GM08714 (cell line): ENCODE results near the gene PEX14.

Experiments
- H3K4me3 ChIP-seq: fragments of 200-500 bp; sonication (Bioruptor generic); 2 replicates; pipeline ENCODE4 v1.5.1; 2014; ENCODE audit warnings: mild to moderate bottlenecking, low read length, inconsistent platforms
- ZNF274 ChIP-seq: IDR thresholded peaks from 2 replicates; pipeline ENCODE4 v1.6.1; 2012; ENCODE audit warnings: mild to moderate bottlenecking, low read depth, low read length

PEX14 gene

DNA sequence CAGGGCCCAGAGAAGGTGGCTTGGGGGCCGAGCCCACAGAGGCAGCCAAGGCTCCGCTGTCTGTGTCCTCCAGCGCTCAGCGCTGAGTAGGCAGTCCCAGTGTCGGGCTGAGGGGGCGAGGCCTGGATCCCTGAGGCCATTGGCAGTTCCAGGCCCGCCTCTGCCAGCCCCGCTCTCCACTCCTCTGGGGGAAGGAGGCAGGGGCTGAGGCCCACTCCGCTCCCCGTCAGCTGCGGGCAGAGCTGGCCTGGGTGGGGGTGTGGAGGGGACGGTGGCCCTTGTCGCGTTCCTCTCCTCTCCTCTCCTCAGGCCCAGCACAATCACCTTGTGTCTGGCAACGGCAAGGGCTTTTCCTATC is 188.9 kb downstream of the PEX14 start:
- no peak for TF ChIP-seq ZNF274
- no peak overlapping the region for H3K4me3 ChIP-seq

DNA sequence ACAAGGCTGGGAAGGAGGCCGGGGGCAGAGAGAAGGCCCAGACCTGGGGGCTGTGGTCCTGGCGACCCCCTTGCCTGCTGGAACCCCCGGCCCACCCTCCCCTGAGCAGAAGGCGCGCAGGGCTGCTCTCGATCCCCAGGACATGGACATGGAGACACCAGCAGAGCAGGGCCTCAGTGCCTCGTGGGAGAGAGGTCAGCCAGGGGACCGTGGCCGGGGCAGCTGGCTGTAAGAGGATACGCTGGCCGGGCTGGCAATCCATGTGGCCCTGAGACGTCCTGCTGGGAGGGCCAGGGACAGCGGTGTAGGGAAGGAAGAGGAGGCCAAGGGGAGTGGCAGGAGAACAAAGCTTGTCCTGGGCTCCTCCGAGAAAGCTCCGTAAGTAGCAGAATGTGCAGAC is 189.5 kb downstream of the PEX14 start:
- no peak for TF ChIP-seq ZNF274
- no peak overlapping the region for H3K4me3 ChIP-seq

DNA sequence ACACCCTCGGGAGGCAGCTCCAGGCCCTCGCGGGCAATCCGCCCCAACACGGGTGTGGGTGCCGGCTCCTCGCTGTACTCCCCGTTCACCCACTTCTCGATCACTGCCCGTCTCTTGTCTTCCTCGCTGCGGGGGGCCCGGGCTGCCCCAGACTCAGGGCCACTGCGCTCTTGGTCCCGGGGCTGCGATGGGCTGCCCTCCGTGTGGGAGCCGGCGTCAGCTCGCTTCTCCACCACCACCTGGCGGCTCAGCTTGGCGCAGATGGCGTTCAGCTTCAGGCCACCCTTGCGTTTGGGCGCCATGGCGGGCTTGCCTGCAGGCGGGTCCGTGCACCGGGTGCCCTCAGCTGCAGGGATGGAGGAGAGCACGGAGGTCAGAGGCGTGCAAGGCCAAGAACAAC is 190.5 kb downstream of the PEX14 start:
- no peak for TF ChIP-seq ZNF274
- H3K4me3 ChIP-seq: no peak overlapping the region

DNA sequence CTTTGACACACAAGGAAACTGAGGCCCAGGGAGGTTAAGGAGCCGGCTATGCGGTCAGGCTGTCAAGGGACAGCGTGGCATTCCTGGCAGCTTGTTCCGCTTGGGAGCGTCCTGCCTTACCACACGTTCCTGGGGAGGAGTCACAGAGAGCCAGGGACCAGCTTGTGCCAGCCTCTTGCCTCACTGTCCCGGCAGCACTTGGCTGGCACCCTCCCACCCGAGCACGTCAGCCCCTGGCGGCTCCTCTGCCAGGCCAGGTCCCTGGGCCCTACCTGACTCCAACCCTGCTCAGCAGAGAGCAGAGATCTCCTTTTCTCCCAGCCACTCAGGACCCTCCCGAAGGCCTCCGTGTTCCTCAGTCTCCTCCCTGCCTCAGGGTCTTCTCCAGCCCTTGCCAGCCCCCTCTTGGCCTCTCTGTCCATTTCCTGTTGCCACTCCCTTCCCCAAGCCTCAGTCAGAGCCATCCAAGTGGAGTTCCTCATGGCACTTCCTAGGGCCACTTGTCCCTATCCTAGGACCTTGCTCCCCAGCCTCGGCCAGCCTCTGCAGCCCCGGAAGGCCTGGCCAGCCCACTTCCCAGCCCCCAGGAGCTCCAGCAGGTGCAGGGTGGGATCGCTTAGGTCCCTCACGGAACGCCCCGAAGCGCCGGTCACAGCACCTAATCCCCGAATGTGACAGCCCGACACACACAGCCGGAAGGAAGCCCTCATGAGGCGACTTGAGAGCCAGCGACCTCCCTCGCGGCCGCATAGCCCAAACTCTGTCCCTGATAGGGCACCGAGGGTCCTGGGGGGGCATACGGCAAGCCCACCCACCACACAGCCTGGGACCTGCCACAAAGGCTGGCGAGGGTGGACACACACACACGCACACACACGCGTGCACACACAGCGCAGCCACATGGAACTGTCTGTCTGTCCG is 191.4 kb downstream of the PEX14 start:
- no peak for TF ChIP-seq ZNF274
- no peak overlapping the region for H3K4me3 ChIP-seq

DNA sequence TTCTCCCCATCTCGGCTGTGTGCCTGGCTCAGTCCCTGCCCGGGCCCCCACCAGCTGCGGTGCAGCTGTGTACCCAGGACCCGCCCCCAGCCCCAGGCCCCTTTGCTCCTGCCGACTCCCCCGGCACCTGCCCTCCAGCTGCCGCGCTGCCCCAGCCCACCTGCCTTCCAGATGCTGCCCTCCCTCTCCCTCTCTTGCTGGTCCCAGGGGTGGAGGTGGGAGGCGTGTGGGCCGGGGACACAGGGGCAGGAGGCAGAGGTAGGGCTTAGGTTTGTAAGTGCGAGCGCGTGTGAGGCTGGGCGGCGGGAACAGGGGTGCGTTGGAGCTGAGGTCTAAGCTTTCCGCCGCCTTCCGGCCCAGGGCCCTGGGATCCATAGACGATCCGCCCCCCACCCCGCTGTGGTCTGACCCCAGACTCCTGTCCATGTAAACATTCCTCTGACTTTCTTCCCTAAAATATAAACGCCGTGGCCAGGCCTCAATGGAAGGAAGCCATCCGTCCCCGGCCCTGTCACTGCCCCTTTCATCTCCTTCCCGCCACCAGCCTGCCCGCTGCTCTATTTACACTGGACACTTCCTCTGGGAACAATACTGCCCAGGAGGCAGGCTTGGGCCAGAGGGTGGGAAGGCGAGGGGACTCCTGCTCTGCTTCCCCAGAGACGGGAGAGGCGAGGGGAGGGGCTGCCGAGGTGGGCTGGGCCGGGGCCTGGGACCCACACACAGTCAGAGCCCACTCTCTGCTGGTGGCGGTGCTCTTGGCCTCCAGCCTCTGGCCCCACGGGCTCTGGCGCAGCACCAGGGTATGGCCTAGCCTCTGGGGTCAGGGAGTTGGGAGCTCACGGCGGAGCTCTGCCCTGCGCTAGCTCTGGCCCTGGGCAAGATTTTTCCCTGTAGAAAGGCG is 193.4 kb downstream of the PEX14 start:
- no peak for TF ChIP-seq ZNF274
- no peak overlapping the region for H3K4me3 ChIP-seq

DNA sequence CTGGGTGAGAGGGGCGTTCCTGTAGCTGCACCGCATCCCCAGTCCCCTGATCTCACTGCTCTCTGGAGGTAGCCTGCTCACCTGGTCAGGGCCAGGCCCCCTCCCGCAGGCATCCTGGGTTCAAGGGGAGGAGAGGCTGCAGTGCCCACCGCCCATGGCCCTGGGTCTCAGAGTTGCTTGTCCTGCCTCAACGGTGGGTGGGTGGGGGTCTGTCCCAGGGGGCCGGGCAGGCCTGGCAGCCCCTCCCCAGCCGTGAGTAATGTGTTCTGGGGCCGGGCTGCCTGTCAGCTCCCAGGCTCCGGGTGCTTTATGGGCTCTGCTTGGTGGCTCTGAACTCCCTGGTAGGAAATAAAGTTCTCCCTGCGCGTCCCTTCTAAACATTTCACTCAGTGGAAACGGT is 194.8 kb downstream of the PEX14 start:
- H3K4me3 ChIP-seq: no peak overlapping the region
- TF ChIP-seq ZNF274: no peak

DNA sequence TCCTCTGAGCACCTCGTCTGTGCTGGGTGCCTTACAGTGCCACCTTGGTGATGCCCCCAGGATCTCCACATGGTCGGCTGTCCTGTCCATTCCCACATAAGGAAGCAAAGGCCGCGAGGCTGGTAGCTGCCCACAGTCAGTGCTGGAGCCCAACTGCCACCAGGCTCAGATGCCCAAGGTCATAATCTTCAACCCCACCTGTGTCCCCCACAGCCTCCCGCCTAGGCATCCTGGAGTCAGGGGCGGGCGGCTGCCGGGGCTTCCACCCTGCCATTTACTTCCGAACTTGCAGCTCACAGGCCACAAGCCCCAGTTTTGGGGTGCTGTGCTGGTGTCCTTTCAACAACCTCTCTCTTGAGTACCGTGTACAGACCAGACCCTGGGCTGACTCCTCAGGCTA is 195.4 kb downstream of the PEX14 start:
- no peak for TF ChIP-seq ZNF274
- H3K4me3 ChIP-seq: no peak overlapping the region

DNA sequence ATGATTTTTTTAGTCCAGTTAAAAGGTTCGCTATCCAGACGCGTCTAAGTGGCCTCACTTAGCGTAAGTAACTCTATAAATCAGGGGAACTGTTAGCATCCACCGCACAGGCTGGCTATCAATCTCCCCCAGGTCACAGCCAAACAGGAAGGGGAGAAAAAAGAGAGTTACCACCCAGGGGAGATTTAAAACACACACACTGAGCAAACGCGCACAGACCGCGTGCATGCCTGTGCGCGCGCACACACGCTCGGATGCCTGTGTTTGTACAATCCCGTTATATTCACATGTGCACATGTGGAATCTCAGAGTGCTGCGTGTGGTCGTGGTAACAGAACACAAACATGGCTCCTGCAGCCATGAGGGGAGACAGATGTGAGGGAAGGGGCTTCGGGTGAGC is 196.3 kb downstream of the PEX14 start:
- no peak overlapping the region for H3K4me3 ChIP-seq
- no peak for TF ChIP-seq ZNF274

DNA sequence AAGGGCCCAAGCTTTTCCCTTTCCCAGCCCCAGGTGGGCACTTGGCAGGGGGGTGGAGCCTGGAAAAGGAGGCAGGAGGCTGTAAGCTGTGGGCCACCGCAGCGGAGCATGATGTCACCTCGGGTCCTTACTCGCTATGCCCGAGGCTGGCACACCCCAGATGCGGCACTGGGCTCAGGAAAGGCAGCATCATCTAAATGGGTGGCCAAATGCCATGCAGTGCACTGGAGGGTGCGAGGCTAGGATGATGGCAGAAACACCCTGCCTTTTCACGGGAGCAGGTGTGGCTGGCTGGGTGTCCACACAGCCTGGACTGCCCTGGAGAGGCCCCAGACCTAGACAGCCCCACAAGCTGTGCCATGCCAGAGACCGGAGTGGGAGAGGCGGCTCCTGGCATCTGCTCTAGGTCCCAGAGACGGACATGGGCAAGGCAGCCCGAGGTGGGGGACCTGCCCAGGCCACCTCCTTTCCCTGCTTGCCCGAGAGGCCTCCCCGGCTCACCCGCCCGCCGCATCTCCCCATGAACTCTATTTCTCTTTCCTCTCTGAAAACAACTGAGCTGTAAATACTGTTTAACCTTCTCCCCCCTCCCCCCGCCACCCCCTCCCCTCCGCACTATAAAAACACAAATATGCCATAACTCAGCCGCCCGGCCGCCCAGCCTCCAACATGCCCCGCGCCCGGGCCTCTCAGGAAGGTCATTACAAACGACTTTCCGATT is 197.0 kb downstream of the PEX14 start:
- H3K4me3 ChIP-seq: no peak overlapping the region
- TF ChIP-seq ZNF274: no peak

DNA sequence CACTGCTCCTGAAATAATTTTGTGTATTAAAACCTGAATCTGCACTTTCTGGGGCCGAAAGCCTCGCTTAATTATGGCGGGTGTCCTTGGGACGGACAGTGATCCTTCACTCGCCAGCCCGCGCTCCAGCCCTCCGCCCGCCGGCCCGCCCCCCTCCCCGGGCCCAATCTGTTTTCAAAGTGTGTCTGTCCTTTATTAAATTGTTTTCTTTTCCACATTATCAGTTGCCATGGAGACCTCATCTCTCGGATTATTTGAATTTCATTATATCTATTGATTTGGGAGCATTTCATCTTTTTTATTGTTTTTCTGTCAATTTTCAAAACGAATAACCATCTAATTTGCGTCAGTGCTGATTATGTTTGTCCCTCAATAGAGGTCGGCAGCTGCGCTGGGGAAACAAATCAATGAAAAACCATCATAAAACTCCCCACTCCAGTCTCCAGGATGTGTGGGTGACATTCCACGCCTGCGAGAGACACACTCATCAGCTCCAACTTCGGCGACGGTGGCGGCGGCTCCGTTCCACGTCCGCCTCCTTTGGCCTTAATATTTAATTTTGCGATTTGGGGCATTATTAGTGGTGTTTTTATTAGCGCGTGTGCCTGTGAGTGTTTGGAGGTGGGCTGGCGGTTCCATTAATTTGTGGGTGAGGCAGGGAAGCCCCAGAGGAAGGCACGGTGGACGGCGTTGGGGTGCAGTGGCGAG is 197.7 kb downstream of the PEX14 start:
- no peak for TF ChIP-seq ZNF274
- no peak overlapping the region for H3K4me3 ChIP-seq

DNA sequence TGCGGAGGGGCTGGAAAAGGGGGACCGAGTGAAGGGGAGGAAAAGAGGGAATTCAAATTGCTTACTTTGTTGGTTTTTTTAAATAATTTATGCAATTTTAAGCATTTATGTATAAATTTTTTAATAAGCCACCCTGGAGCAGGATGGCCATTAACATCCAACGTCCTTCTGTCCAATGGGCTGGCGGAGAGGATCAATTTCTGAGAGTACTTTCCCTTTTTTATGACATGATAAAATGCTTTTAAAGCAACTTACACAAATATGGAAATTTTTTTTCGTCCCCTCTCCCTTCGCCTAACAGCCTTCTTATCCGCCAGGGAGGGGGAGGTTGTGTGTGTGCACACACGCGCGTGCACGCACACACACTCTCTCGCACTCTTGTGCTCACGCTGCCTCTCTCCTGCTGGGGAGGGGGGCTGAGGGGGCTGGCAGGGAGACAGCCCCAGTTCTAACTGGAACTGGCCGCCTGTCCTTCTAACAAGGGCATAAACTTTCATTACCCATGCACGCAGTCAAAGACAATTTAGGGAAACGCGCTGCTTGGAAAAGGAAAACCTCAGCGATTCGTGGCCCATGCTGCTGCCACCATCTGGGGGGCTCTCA is 198.5 kb downstream of the PEX14 start:
- TF ChIP-seq ZNF274: no peak
- H3K4me3 ChIP-seq: no peak overlapping the region

DNA sequence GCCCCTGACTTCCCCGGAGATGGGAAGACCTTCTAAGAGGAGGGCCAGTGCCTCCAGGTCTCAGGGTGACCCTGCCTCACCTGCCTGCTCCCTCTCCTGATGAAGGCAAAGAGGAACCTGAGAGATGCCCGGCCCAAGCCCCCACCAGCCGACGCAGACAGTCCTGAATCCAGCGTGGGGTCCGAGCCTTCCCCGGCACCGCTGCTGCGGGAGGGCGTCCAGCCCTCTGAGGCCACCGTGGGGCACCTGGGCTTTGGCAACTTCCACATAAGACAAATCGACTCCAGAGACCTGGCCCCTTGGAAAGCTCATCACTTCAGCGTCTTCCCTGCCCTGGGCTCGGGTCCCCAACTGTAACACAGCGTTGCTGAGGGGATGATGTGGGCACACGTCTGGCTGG is 199.5 kb downstream of the PEX14 start:
- no peak overlapping the region for H3K4me3 ChIP-seq
- TF ChIP-seq ZNF274: no peak
